ENCODE results near the gene TP53AIP1.
A peak's percentile ranks its signal among the peaks of the same experiment; 100 is the strongest.

Gene TP53AIP1

GRCh38 chr11:128941573-128942271, 949 bp downstream of the TP53AIP1 start:
- H3K9me3 ChIP-seq (ENCODE audit: insufficient read depth, low read depth, low read length): no peaks in the 10 kb centered on the region
- H3K9ac ChIP-seq (ENCODE audit: low read depth, low read length): no peak overlapping the region
- peaks cover 4% of the 10 kb centered on the region; the same call in 1 of the 2 replicates for H3K27me3 ChIP-seq (ENCODE audit: insufficient read depth, low read length)
- H3K4me1 ChIP-seq (ENCODE audit: insufficient read depth, low read length): peaks cover 6% of the 10 kb centered on the region; the same call in 1 of the 2 replicates
- no peak overlapping the region for H3K27ac ChIP-seq (ENCODE audit: low read length)
- no peak overlapping the region for H3K4me3 ChIP-seq (ENCODE audit: low read length)
- H3K36me3 ChIP-seq (ENCODE audit: insufficient read depth, low read depth, low read length): no peaks in the 10 kb centered on the region

- peaks cover 4% of the 10 kb centered on the region; the same call in 1 of the 2 replicates for H3K27me3 ChIP-seq (ENCODE audit: insufficient read depth, low read length)
Measured at GRCh38 chr11:128941110-128941509, 1.6 kb downstream of the TP53AIP1 start.

GRCh38 chr11:128940603-128941002, 2.1 kb downstream of the TP53AIP1 start:
- Histone ChIP-seq H3K9me3 (ENCODE audit: insufficient read depth, low read depth, low read length) (no peaks in the 10 kb centered on the region), H3K27me3 (ENCODE audit: insufficient read depth, low read length) (peaks cover 4% of the 10 kb centered on the region), H3K4me3 (ENCODE audit: low read length) (no peak overlapping the region), H3K36me3 (ENCODE audit: insufficient read depth, low read depth, low read length) (no peaks in the 10 kb centered on the region), H3K4me1 (ENCODE audit: insufficient read depth, low read length) (peaks cover 12% of the 10 kb centered on the region; the same call in 1 of the 2 replicates), H3K27ac (ENCODE audit: low read length) (no peak overlapping the region), H3K9ac (ENCODE audit: low read depth, low read length) (no peak overlapping the region)

More at GRCh38 chr11:128941110-128941509, 1.6 kb downstream of the TP53AIP1 start:
- no peak overlapping the region for H3K9ac ChIP-seq (ENCODE audit: low read depth, low read length)
- H3K4me3 ChIP-seq (ENCODE audit: low read length): no peak overlapping the region
- no peaks in the 10 kb centered on the region for H3K36me3 ChIP-seq (ENCODE audit: insufficient read depth, low read depth, low read length)
- peaks cover 12% of the 10 kb centered on the region; the same call in 1 of the 2 replicates for H3K4me1 ChIP-seq (ENCODE audit: insufficient read depth, low read length)
- H3K27ac ChIP-seq (ENCODE audit: low read length): no peak overlapping the region
- H3K9me3 ChIP-seq (ENCODE audit: insufficient read depth, low read depth, low read length): no peaks in the 10 kb centered on the region

- H3K4me1 ChIP-seq (ENCODE audit: insufficient read depth, low read length): peaks cover 12% of the 10 kb centered on the region; the same call in 1 of the 2 replicates
- peaks cover 8% of the 10 kb centered on the region for H3K27me3 ChIP-seq (ENCODE audit: insufficient read depth, low read length)
- no peak overlapping the region for H3K4me3 ChIP-seq (ENCODE audit: low read length)
- H3K9me3 ChIP-seq (ENCODE audit: insufficient read depth, low read depth, low read length): no peaks in the 10 kb centered on the region
- no peak overlapping the region for H3K9ac ChIP-seq (ENCODE audit: low read depth, low read length)
- no peaks in the 10 kb centered on the region for H3K36me3 ChIP-seq (ENCODE audit: insufficient read depth, low read depth, low read length)
- H3K27ac ChIP-seq (ENCODE audit: low read length): no peak overlapping the region
Measured at GRCh38 chr11:128940156-128940555, 2.5 kb downstream of the TP53AIP1 start.

GRCh38 chr11:128939591-128939990, 3.1 kb downstream of the TP53AIP1 start:
- Histone ChIP-seq H3K27ac (ENCODE audit: low read length) (no peak overlapping the region), H3K9ac (ENCODE audit: low read depth, low read length) (no peak overlapping the region), H3K4me1 (ENCODE audit: insufficient read depth, low read length) (peaks cover 12% of the 10 kb centered on the region; the same call in 1 of the 2 replicates), H3K27me3 (ENCODE audit: insufficient read depth, low read length) (peaks cover 13% of the 10 kb centered on the region), H3K36me3 (ENCODE audit: insufficient read depth, low read depth, low read length) (no peaks in the 10 kb centered on the region), H3K9me3 (ENCODE audit: insufficient read depth, low read depth, low read length) (no peaks in the 10 kb centered on the region), H3K4me3 (ENCODE audit: low read length) (no peak overlapping the region)

- no peak overlapping the region for H3K27ac ChIP-seq (ENCODE audit: low read length)
- no peak overlapping the region for H3K9ac ChIP-seq (ENCODE audit: low read depth, low read length)
- H3K36me3 ChIP-seq (ENCODE audit: insufficient read depth, low read depth, low read length): no peaks in the 10 kb centered on the region
- H3K27me3 ChIP-seq (ENCODE audit: insufficient read depth, low read length): peaks cover 22% of the 10 kb centered on the region
- H3K9me3 ChIP-seq (ENCODE audit: insufficient read depth, low read depth, low read length): no peaks in the 10 kb centered on the region
- no peak overlapping the region for H3K4me3 ChIP-seq (ENCODE audit: low read length)
- peaks cover 12% of the 10 kb centered on the region; the same call in 1 of the 2 replicates for H3K4me1 ChIP-seq (ENCODE audit: insufficient read depth, low read length)
Measured at GRCh38 chr11:128938156-128938885, 4.3 kb downstream of the TP53AIP1 start.

GRCh38 chr11:128937480-128937879, 5.2 kb downstream of the TP53AIP1 start:
- H3K27ac ChIP-seq (ENCODE audit: low read length): no peak overlapping the region
- H3K9me3 ChIP-seq (ENCODE audit: insufficient read depth, low read depth, low read length): no peaks in the 10 kb centered on the region
- no peaks in the 10 kb centered on the region for H3K36me3 ChIP-seq (ENCODE audit: insufficient read depth, low read depth, low read length)
- peaks cover 29% of the 10 kb centered on the region; the same call in 1 of the 2 replicates for H3K27me3 ChIP-seq (ENCODE audit: insufficient read depth, low read length)
- no peak overlapping the region for H3K9ac ChIP-seq (ENCODE audit: low read depth, low read length)
- H3K4me1 ChIP-seq (ENCODE audit: insufficient read depth, low read length): peaks cover 12% of the 10 kb centered on the region; the same call in 1 of the 2 replicates
- no peak overlapping the region for H3K4me3 ChIP-seq (ENCODE audit: low read length)

- H3K27me3 ChIP-seq (ENCODE audit: insufficient read depth, low read length): peaks cover 36% of the 10 kb centered on the region
- no peaks in the 10 kb centered on the region for H3K36me3 ChIP-seq (ENCODE audit: insufficient read depth, low read depth, low read length)
- no peaks in the 10 kb centered on the region for H3K9me3 ChIP-seq (ENCODE audit: insufficient read depth, low read depth, low read length)
- peak overlapping the region; percentile 50; the same call in 1 of the 2 replicates for H3K9ac ChIP-seq (ENCODE audit: low read depth, low read length)
- peaks cover 12% of the 10 kb centered on the region; the same call in 1 of the 2 replicates for H3K4me1 ChIP-seq (ENCODE audit: insufficient read depth, low read length)
- no peak overlapping the region; the same call in 1 of the 2 replicates for H3K4me3 ChIP-seq (ENCODE audit: low read length)
- no peak overlapping the region for H3K27ac ChIP-seq (ENCODE audit: low read length)
Measured at GRCh38 chr11:128936606-128937251, 5.9 kb downstream of the TP53AIP1 start.

- H3K4me3 ChIP-seq (ENCODE audit: low read length): no peak overlapping the region
- H3K27ac ChIP-seq (ENCODE audit: low read length): no peak overlapping the region
- no peaks in the 10 kb centered on the region for H3K9me3 ChIP-seq (ENCODE audit: insufficient read depth, low read depth, low read length)
- H3K9ac ChIP-seq (ENCODE audit: low read depth, low read length): no peak overlapping the region
- no peaks in the 10 kb centered on the region for H3K36me3 ChIP-seq (ENCODE audit: insufficient read depth, low read depth, low read length)
- H3K4me1 ChIP-seq (ENCODE audit: insufficient read depth, low read length): peaks cover 13% of the 10 kb centered on the region; the same call in 1 of the 2 replicates
- peaks cover 44% of the 10 kb centered on the region for H3K27me3 ChIP-seq (ENCODE audit: insufficient read depth, low read length)
Measured at GRCh38 chr11:128934926-128935325, 7.7 kb downstream of the TP53AIP1 start.

GRCh38 chr11:128934351-128934750, 8.3 kb downstream of the TP53AIP1 start:
- Histone ChIP-seq H3K4me1 (ENCODE audit: insufficient read depth, low read length) (peaks cover 19% of the 10 kb centered on the region; the same call in 1 of the 2 replicates), H3K9me3 (ENCODE audit: insufficient read depth, low read depth, low read length) (no peaks in the 10 kb centered on the region), H3K27me3 (ENCODE audit: insufficient read depth, low read length) (peaks cover 49% of the 10 kb centered on the region), H3K9ac (ENCODE audit: low read depth, low read length) (no peak overlapping the region), H3K36me3 (ENCODE audit: insufficient read depth, low read depth, low read length) (no peaks in the 10 kb centered on the region), H3K4me3 (ENCODE audit: low read length) (no peak overlapping the region), H3K27ac (ENCODE audit: low read length) (no peak overlapping the region)

- Histone ChIP-seq H3K4me3 (ENCODE audit: low read length) (no peak overlapping the region), H3K27me3 (ENCODE audit: insufficient read depth, low read length) (peaks cover 57% of the 10 kb centered on the region), H3K36me3 (ENCODE audit: insufficient read depth, low read depth, low read length) (no peaks in the 10 kb centered on the region), H3K9me3 (ENCODE audit: insufficient read depth, low read depth, low read length) (no peaks in the 10 kb centered on the region), H3K4me1 (ENCODE audit: insufficient read depth, low read length) (peaks cover 22% of the 10 kb centered on the region; the same call in 1 of the 2 replicates), H3K9ac (ENCODE audit: low read depth, low read length) (no peak overlapping the region), H3K27ac (ENCODE audit: low read length) (no peak overlapping the region)
Measured at GRCh38 chr11:128933481-128934178, 9.0 kb downstream of the TP53AIP1 start.
